Esophagus muscularis mucosa (tissue), 4 donors: ENCODE results near the gene UCK2.
A peak's percentile ranks its signal among the peaks of the same experiment; 100 is the strongest.

Experiments used
- EP300 ChIP-seq: sonication (generic); formaldehyde crosslinking; IDR thresholded peaks from one replicate; pipeline ENCODE4 v1.6.1; 2017; ENCODE audit warnings: antibody characterized with exemption
- POLR2A ChIP-seq: fragments of 450-650 bp; IDR thresholded peaks from one replicate; pipeline ENCODE4 v1.6.1; 2017; ENCODE audit warnings: antibody characterized with exemption, moderate library complexity, mild to moderate bottlenecking, low read depth
- POLR2AphosphoS5 ChIP-seq, 2 donors: sonication (generic); formaldehyde crosslinking; IDR thresholded peaks; one replicate each; pipeline ENCODE4 v1.6.1; 2017; ENCODE audit warnings: antibody characterized with exemption in 2 of 2
- TF ChIP-seq, protein P1 (sequence below), 3 experiments: fragments of 200-600 bp in 2 of 3; fragments of 450-650 bp in 1 of 3; sonication (generic) in 2 of 3; IDR thresholded peaks; one replicate each; pipeline ENCODE4 v1.5.1; 2017 to 2019; ENCODE audit warnings: antibody characterized with exemption in 3 of 3, mild to moderate bottlenecking in 2 of 3, moderate library complexity in 1 of 3

DNA sequence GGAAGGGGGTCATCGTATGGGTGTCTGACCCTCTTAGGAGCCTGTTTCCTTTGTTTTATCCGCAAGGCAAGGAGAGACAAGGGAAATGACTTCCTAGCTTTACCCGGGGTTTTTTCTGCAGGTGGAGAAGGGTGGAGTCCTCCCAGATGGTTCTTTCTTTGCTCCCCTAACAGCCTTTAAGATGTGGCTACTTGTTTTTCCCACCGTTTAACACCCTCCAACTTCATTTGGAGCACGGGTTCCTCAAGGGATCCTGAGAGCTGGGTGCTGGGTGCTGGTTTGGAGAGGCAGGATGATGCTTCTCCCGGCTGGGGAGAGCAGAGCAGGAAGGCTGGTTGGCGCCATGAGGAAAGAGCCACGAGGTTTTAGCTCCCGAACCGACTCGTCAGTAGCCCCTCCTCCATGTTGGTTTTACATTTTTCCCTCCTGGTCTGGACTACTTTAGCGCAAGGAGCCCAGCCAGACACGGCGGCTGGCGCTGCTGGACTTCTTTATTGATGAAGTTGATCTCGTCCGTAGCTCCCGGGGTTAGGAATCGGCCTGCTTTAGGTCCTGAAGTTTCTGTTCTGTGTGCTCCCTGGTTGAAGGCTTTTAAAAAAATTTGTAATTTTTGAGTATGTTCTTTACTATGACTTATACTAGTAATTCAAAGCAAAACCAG lies 1.4 kb downstream of the UCK2 start:
- TF ChIP-seq POLR2A (no peak), EP300 (no peak), POLR2AphosphoS5 (IDR thresholded peaks at IDR 0.05) (peak in 1 of 2 donors; percentile 47)
- TF ChIP-seq, protein P1, sequence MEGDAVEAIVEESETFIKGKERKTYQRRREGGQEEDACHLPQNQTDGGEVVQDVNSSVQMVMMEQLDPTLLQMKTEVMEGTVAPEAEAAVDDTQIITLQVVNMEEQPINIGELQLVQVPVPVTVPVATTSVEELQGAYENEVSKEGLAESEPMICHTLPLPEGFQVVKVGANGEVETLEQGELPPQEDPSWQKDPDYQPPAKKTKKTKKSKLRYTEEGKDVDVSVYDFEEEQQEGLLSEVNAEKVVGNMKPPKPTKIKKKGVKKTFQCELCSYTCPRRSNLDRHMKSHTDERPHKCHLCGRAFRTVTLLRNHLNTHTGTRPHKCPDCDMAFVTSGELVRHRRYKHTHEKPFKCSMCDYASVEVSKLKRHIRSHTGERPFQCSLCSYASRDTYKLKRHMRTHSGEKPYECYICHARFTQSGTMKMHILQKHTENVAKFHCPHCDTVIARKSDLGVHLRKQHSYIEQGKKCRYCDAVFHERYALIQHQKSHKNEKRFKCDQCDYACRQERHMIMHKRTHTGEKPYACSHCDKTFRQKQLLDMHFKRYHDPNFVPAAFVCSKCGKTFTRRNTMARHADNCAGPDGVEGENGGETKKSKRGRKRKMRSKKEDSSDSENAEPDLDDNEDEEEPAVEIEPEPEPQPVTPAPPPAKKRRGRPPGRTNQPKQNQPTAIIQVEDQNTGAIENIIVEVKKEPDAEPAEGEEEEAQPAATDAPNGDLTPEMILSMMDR (IDR thresholded peaks at IDR 0.05), result no peak
